ENCODE measurements around the gene SEMG2.

Gene SEMG2

GRCh38 chr20:45206725-45207124 lies 14.4 kb upstream of the SEMG2 start, which contains the start of gene SEMG1:
Gene SEMG1, plus strand, starts transcription at chr20:45207033. Its CDS starts 21 bp downstream, at chr20:45207054.
- Histone ChIP-seq H2BK120ac (ENCODE audit: insufficient read depth, low read length, poor library complexity) (no peak within 1 kb of the TSS), H3K23ac (ENCODE audit: low read length) (no peak within 1 kb of the TSS), H2BK12ac (ENCODE audit: low read length) (no peak within 1 kb of the TSS), H3K4me3 (ENCODE audit: low read depth, low read length) (no peak within 1 kb of the TSS), H3K18ac (ENCODE audit: low read length) (no peak within 1 kb of the TSS), H3K9me3 (ENCODE audit: insufficient read depth, low read depth, low read length) (peaks cover 2% of the 10 kb centered on the region), H3K14ac (ENCODE audit: low read length) (no peak within 1 kb of the TSS), H4K91ac (ENCODE audit: low read depth, low read length) (no peak within 1 kb of the TSS), H3K27me3 (ENCODE audit: insufficient read depth, low read length) (no peaks in the 10 kb centered on the region), H3K9ac (ENCODE audit: low read length) (no peak within 1 kb of the TSS), H3K36me3 (ENCODE audit: control insufficient read depth in 1 of 2, insufficient read depth in 2 of 2, low read length in 2 of 2) (no peaks in the 10 kb centered on the region), H3K4me2 (ENCODE audit: low read length) (no peak within 1 kb of the TSS), H2AK5ac (ENCODE audit: low read length) (no peak within 1 kb of the TSS), H3K79me1 (ENCODE audit: low read length) (no peaks in the 10 kb centered on the region), H3K4me1 (ENCODE audit: control insufficient read depth in 1 of 2, insufficient read depth in 2 of 2, low read length in 2 of 2) (no peaks in the 10 kb centered on the region), H3K27ac (ENCODE audit: low read depth, low read length) (no peak within 1 kb of the TSS), H4K8ac (ENCODE audit: low read depth, low read length) (no peak within 1 kb of the TSS), H4K12ac (ENCODE audit: low read depth, low read length) (no peak within 1 kb of the TSS), H3K79me2 (ENCODE audit: control insufficient read depth, insufficient read depth, low read length, poor library complexity) (no peaks in the 10 kb centered on the region), H3K4ac (ENCODE audit: low read depth, low read length) (no peak within 1 kb of the TSS), H2BK5ac (ENCODE audit: low read depth, low read length, poor library complexity) (no peak within 1 kb of the TSS), H2AFZ (ENCODE audit: insufficient read depth, low read length, poor library complexity) (no peak within 1 kb of the TSS)
- WGBS (ENCODE audit: extremely low coverage, insufficient coverage, insufficient read length): no CpG with 5 or more reads among the region's 1 CpG
- no peak for DNase-seq

- WGBS (ENCODE audit: extremely low coverage, insufficient coverage, insufficient read length): no CpG with 5 or more reads among the region's 1 CpG
- H3K36me3 ChIP-seq (ENCODE audit: control insufficient read depth in 1 of 2, insufficient read depth in 2 of 2, low read length in 2 of 2): no peaks in the 10 kb centered on the region
- no peak overlapping the region for H4K12ac ChIP-seq (ENCODE audit: low read depth, low read length)
- no peak overlapping the region for H2BK12ac ChIP-seq (ENCODE audit: low read length)
- no peak overlapping the region for H4K91ac ChIP-seq (ENCODE audit: low read depth, low read length)
- no peak overlapping the region for H2BK120ac ChIP-seq (ENCODE audit: insufficient read depth, low read length, poor library complexity)
- H3K27ac ChIP-seq (ENCODE audit: low read depth, low read length): no peak overlapping the region
- H3K79me1 ChIP-seq (ENCODE audit: low read length): no peaks in the 10 kb centered on the region
- H3K14ac ChIP-seq (ENCODE audit: low read length): no peak overlapping the region
- no peak overlapping the region for H2BK5ac ChIP-seq (ENCODE audit: low read depth, low read length, poor library complexity)
- no peaks in the 10 kb centered on the region for H3K79me2 ChIP-seq (ENCODE audit: control insufficient read depth, insufficient read depth, low read length, poor library complexity)
- no peak overlapping the region for H3K23ac ChIP-seq (ENCODE audit: low read length)
- no peaks in the 10 kb centered on the region for H3K27me3 ChIP-seq (ENCODE audit: insufficient read depth, low read length)
- H3K4me1 ChIP-seq (ENCODE audit: control insufficient read depth in 1 of 2, insufficient read depth in 2 of 2, low read length in 2 of 2): no peaks in the 10 kb centered on the region
- no peak overlapping the region for H4K8ac ChIP-seq (ENCODE audit: low read depth, low read length)
- H3K9ac ChIP-seq (ENCODE audit: low read length): no peak overlapping the region
- H2AFZ ChIP-seq (ENCODE audit: insufficient read depth, low read length, poor library complexity): no peak overlapping the region
- no peak overlapping the region for H3K4ac ChIP-seq (ENCODE audit: low read depth, low read length)
- H2AK5ac ChIP-seq (ENCODE audit: low read length): no peak overlapping the region
- H3K4me3 ChIP-seq (ENCODE audit: low read depth, low read length): no peak overlapping the region
- H3K9me3 ChIP-seq (ENCODE audit: insufficient read depth, low read depth, low read length): no peaks in the 10 kb centered on the region
- no peak for DNase-seq
- H3K4me2 ChIP-seq (ENCODE audit: low read length): no peak overlapping the region
- no peak overlapping the region for H3K18ac ChIP-seq (ENCODE audit: low read length)
Measured at GRCh38 chr20:45209924-45210323, 11.2 kb upstream of the SEMG2 start.

- Histone ChIP-seq H2AK5ac (ENCODE audit: low read length) (no peak overlapping the region), H3K23ac (ENCODE audit: low read length) (no peak overlapping the region), H2BK120ac (ENCODE audit: insufficient read depth, low read length, poor library complexity) (no peak overlapping the region), H4K91ac (ENCODE audit: low read depth, low read length) (no peak overlapping the region), H3K79me1 (ENCODE audit: low read length) (no peaks in the 10 kb centered on the region), H3K79me2 (ENCODE audit: control insufficient read depth, insufficient read depth, low read length, poor library complexity) (no peaks in the 10 kb centered on the region), H3K36me3 (ENCODE audit: control insufficient read depth in 1 of 2, insufficient read depth in 2 of 2, low read length in 2 of 2) (no peaks in the 10 kb centered on the region), H2AFZ (ENCODE audit: insufficient read depth, low read length, poor library complexity) (no peak overlapping the region), H2BK12ac (ENCODE audit: low read length) (no peak overlapping the region), H3K4me3 (ENCODE audit: low read depth, low read length) (no peak overlapping the region), H3K9ac (ENCODE audit: low read length) (no peak overlapping the region), H3K18ac (ENCODE audit: low read length) (no peak overlapping the region), H4K12ac (ENCODE audit: low read depth, low read length) (no peak overlapping the region), H4K8ac (ENCODE audit: low read depth, low read length) (no peak overlapping the region), H3K4ac (ENCODE audit: low read depth, low read length) (no peak overlapping the region), H3K27me3 (ENCODE audit: insufficient read depth, low read length) (no peaks in the 10 kb centered on the region), H3K27ac (ENCODE audit: low read depth, low read length) (no peak overlapping the region), H2BK5ac (ENCODE audit: low read depth, low read length, poor library complexity) (no peak overlapping the region), H3K14ac (ENCODE audit: low read length) (no peak overlapping the region), H3K4me2 (ENCODE audit: low read length) (no peak overlapping the region), H3K4me1 (ENCODE audit: control insufficient read depth in 1 of 2, insufficient read depth in 2 of 2, low read length in 2 of 2) (no peaks in the 10 kb centered on the region), H3K9me3 (ENCODE audit: insufficient read depth, low read depth, low read length) (no peaks in the 10 kb centered on the region)
- DNase-seq: no peak
Measured at GRCh38 chr20:45211569-45212474, 9.4 kb upstream of the SEMG2 start.

GRCh38 chr20:45212836-45213235 lies 8.3 kb upstream of the SEMG2 start:
- H2AK5ac ChIP-seq (ENCODE audit: low read length): no peak overlapping the region
- no peak overlapping the region for H2AFZ ChIP-seq (ENCODE audit: insufficient read depth, low read length, poor library complexity)
- no peak overlapping the region for H3K4me2 ChIP-seq (ENCODE audit: low read length)
- no peak overlapping the region for H4K91ac ChIP-seq (ENCODE audit: low read depth, low read length)
- H3K4ac ChIP-seq (ENCODE audit: low read depth, low read length): no peak overlapping the region
- DNase-seq: no peak
- H4K12ac ChIP-seq (ENCODE audit: low read depth, low read length): no peak overlapping the region
- WGBS (ENCODE audit: extremely low coverage, insufficient coverage, insufficient read length): no CpG with 5 or more reads among the region's 3 CpGs
- no peak overlapping the region for H2BK5ac ChIP-seq (ENCODE audit: low read depth, low read length, poor library complexity)
- no peaks in the 10 kb centered on the region for H3K79me1 ChIP-seq (ENCODE audit: low read length)
- no peaks in the 10 kb centered on the region for H3K36me3 ChIP-seq (ENCODE audit: control insufficient read depth in 1 of 2, insufficient read depth in 2 of 2, low read length in 2 of 2)
- H3K9ac ChIP-seq (ENCODE audit: low read length): no peak overlapping the region
- H3K4me3 ChIP-seq (ENCODE audit: low read depth, low read length): no peak overlapping the region
- H3K18ac ChIP-seq (ENCODE audit: low read length): no peak overlapping the region
- H3K23ac ChIP-seq (ENCODE audit: low read length): no peak overlapping the region
- H3K27ac ChIP-seq (ENCODE audit: low read depth, low read length): no peak overlapping the region
- no peaks in the 10 kb centered on the region for H3K9me3 ChIP-seq (ENCODE audit: insufficient read depth, low read depth, low read length)
- no peak overlapping the region for H3K14ac ChIP-seq (ENCODE audit: low read length)
- no peaks in the 10 kb centered on the region for H3K4me1 ChIP-seq (ENCODE audit: control insufficient read depth in 1 of 2, insufficient read depth in 2 of 2, low read length in 2 of 2)
- H3K27me3 ChIP-seq (ENCODE audit: insufficient read depth, low read length): no peaks in the 10 kb centered on the region
- H3K79me2 ChIP-seq (ENCODE audit: control insufficient read depth, insufficient read depth, low read length, poor library complexity): no peaks in the 10 kb centered on the region
- H4K8ac ChIP-seq (ENCODE audit: low read depth, low read length): no peak overlapping the region
- no peak overlapping the region for H2BK120ac ChIP-seq (ENCODE audit: insufficient read depth, low read length, poor library complexity)
- no peak overlapping the region for H2BK12ac ChIP-seq (ENCODE audit: low read length)

Measured in trophoblast cell (in vitro differentiated cells and primary cell).